ENCODE results near the gene VPS13A. TPM values are rescaled to one million over a fixed set of nuclear protein-coding genes. Genes with fewer than 3 reads are reported as not detected.
A peak's percentile ranks its signal among the peaks of the same experiment; 100 is the strongest.

VPS13A gene
- total and polyA plus RNA-seq, 2 of the 13 experiments (the other 11 are each of a cell fraction or from before 2014, with no cell fraction given) = 20.4 to 20.7 TPM

DNA sequence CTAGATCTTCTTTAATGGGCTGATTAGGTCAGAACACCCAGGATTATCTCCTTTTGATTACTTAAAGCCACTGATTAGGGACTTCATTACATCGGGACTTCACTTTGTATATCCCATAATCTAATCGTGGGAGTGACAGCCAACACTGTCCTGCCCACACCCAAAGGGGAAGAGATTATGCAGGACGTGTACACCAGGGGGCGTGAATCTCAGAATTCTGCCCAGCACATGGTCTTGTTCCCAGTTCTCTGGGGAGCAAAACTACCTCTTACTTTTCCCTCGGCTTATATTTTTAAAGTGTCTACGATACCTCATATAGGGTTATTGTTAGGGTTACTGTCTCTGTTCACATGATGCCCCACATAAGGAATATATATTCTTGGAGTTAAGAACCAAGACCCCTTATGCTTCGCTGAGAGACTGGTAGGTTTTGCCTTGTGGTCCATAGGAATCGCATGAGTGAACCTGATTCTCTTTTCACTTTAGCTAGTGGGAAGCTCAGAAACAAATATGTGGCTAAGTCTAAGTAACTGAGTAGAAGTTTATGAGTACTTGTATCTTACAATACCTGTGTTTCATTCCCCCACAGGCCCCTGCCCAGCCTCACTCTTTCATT lies 278.1 kb downstream of the VPS13A start (continued):
- TF ChIP-seq GRHL1 (CRISPR knock-in tag; conservative IDR thresholded peaks at IDR 0.05) = no peak
- no peak for TF ChIP-seq ATF3 (CRISPR knock-in tag; IDR thresholded peaks at IDR 0.05)
- no peak for TF ChIP-seq ZSCAN25 (CRISPR knock-in tag; IDR thresholded peaks at IDR 0.05)
- TF ChIP-seq HNRNPUL1 (IDR thresholded peaks at IDR 0.05; ENCODE audit: low read depth, low read length) = no peak
- no peak for TF ChIP-seq HDAC1 (CRISPR knock-in tag; IDR thresholded peaks at IDR 0.05)
- no peak for TF ChIP-seq ZNF607 (CRISPR knock-in tag; IDR thresholded peaks at IDR 0.05; ENCODE audit: borderline replicate concordance)
- no peak for TF ChIP-seq ZNF768 (CRISPR knock-in tag; IDR thresholded peaks at IDR 0.05)
- TF ChIP-seq ZFP37 (CRISPR knock-in tag; IDR thresholded peaks at IDR 0.05; ENCODE audit: borderline replicate concordance) = no peak
- TF ChIP-seq ZC3H13 (CRISPR knock-in tag; IDR thresholded peaks at IDR 0.05) = no peak

- POLR2A ChIA-PET = no interaction called here
- FAIRE-seq = peak; percentile 90
- TF ChIP-seq TSC22D2 (CRISPR knock-in tag; IDR thresholded peaks at IDR 0.05; ENCODE audit: borderline replicate concordance) (no peak), FOSL2 (CRISPR knock-in tag; IDR thresholded peaks at IDR 0.05) (peak; percentile 85), NFRKB (IDR thresholded peaks at IDR 0.05) (no peak), STAG1 (CRISPR knock-in tag; IDR thresholded peaks at IDR 0.05) (peak; percentile 45), ZNF878 (CRISPR knock-in tag; IDR thresholded peaks at IDR 0.05) (no peak), ZNF33B (CRISPR knock-in tag; IDR thresholded peaks at IDR 0.05) (no peak), ZNF331 (CRISPR knock-in tag; IDR thresholded peaks at IDR 0.05) (no peak), ZNF296 (CRISPR knock-in tag; conservative IDR thresholded peaks at IDR 0.05) (no peak), XRCC5 (optimal IDR thresholded peaks at IDR 0.05; ENCODE audit: low read length) (peak; percentile 32), ZNF496 (CRISPR knock-in tag; IDR thresholded peaks at IDR 0.05; ENCODE audit: insufficient replicate concordance) (no peak)
- TF ChIP-seq, protein P1, sequence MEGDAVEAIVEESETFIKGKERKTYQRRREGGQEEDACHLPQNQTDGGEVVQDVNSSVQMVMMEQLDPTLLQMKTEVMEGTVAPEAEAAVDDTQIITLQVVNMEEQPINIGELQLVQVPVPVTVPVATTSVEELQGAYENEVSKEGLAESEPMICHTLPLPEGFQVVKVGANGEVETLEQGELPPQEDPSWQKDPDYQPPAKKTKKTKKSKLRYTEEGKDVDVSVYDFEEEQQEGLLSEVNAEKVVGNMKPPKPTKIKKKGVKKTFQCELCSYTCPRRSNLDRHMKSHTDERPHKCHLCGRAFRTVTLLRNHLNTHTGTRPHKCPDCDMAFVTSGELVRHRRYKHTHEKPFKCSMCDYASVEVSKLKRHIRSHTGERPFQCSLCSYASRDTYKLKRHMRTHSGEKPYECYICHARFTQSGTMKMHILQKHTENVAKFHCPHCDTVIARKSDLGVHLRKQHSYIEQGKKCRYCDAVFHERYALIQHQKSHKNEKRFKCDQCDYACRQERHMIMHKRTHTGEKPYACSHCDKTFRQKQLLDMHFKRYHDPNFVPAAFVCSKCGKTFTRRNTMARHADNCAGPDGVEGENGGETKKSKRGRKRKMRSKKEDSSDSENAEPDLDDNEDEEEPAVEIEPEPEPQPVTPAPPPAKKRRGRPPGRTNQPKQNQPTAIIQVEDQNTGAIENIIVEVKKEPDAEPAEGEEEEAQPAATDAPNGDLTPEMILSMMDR (CRISPR knock-in tag; IDR thresholded peaks at IDR 0.05) = peak; percentile 82
These were observed 279.6 kb downstream of the VPS13A start for GRCh38 chr9:77456829-77457437.

More at GRCh38 chr9:77456829-77457437, 279.6 kb downstream of the VPS13A start:
- H3K27ac ChIP-seq (ENCODE audit: extremely low read length, insufficient read depth, low read length) = no peak overlapping the region
- intact Hi-C loops (cut with micrococcal nuclease; ENCODE audit: unreplicated experiment) (loop anchor here (1.0 to 5.0 kb wide), 3 partner anchors 31 to 665 kb away; no protein-coding TSS in a partner anchor), in situ Hi-C loops (cut with HindIII; ENCODE audit: extremely low pct_ligation_motif_present, low pct_unique_long_range_greater_than_20kb) (loop anchor here (10.0 to 25.0 kb wide), 2 partner anchors 298 to 655 kb away; no protein-coding TSS in a partner anchor)
- H3K9me3 ChIP-seq (ENCODE audit: low read length) = no peaks in the 10 kb centered on the region
- no peaks in the 10 kb centered on the region for H3K4me1 ChIP-seq (ENCODE audit: insufficient read depth, low read length)
- no peak overlapping the region for H3K4me3 ChIP-seq (replicated peaks in 1 of 3; ENCODE audit: insufficient read depth in 1 of 3, low read depth in 2 of 3, low read length in 3 of 3)
- no peaks in the 10 kb centered on the region for H3K79me2 ChIP-seq (ENCODE audit: insufficient read depth, low read length)
- CTCF ChIA-PET (ENCODE audit: low intra/inter-chr PET ratio, low total read pairs) = interaction anchor here (1.3 to 1.5 kb wide), 2 partner anchors 23 to 193 kb away, joined by 4 to 6 read pairs; no protein-coding TSS in a partner anchor
- peak; percentile 82 for DNase-seq (ENCODE audit: low spot score)
- WGBS (ENCODE audit: low lambda C conversion rate) = 10% methylated on average over 10 of the region's 10 CpGs
- no peaks in the 10 kb centered on the region for H4K20me1 ChIP-seq (ENCODE audit: insufficient read depth, low read length)
- no peak overlapping the region for H3K9ac ChIP-seq (ENCODE audit: insufficient read depth, low read depth, low read length)
- peak; percentile 87 for ATAC-seq
- BruUV-seq (replicated peaks) = no TSS peak
- no peak overlapping the region for H2AFZ ChIP-seq (ENCODE audit: low read length)
- H3K27me3 ChIP-seq (ENCODE audit: control insufficient read depth in 1 of 2, insufficient read depth in 2 of 2, low read length in 2 of 2) = peaks cover 0 to 21% of the 10 kb centered on the region in 2 experiments; a peak in 2 of 5 replicates
- H3K36me3 ChIP-seq (replicated peaks in 1 of 2; ENCODE audit: control insufficient read depth in 1 of 2, insufficient read depth in 2 of 2, low read length in 2 of 2) = no peaks in the 10 kb centered on the region
- H3K4me2 ChIP-seq (ENCODE audit: low read depth, low read length) = no peak overlapping the region

Measured in HepG2 (cell line).